GM12801 (cell line): Measurements from ENCODE around the gene PDE8A.

Experiments
- TF ChIP-seq, protein P1 (sequence below): IDR thresholded peaks from one replicate; pipeline ENCODE4 v1.5.1; 2011; ENCODE audit warnings: control low read depth; ENCODE audit not compliant: insufficient read length; ENCODE audit errors: extremely low read depth

The PDE8A gene

DNA sequence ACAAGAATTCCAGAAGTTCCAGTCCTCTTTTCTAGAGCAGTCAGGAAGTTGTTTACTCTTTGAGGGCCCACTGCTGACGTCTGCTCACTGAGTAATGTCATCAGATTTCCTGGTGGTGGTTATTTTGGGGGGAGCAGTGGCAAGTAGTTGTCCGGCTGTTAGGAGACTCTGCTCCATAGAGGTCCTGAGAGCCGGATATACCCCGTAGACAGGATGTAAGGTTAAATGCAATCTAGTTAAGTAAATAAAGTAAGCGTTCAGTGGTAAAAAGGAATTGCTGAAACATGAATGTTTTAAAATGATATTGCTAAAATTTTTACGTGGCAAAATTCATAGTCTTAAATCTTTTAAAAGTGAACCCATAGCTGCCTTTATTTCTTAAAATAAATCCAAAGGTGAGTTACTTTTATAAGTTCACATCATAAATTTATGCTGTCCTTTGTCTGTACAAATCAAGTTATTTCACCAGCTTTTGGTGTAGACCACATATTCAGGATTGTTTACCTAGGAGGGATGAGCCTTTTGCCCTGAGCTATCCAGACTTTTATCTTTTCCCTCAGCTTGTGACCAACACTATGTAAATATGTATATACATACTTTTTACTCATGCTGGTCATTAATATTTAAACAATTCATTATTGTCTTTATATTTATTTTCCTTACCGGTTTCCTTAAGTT, 65.8 kb downstream of the PDE8A start:
- TF ChIP-seq, protein P1, sequence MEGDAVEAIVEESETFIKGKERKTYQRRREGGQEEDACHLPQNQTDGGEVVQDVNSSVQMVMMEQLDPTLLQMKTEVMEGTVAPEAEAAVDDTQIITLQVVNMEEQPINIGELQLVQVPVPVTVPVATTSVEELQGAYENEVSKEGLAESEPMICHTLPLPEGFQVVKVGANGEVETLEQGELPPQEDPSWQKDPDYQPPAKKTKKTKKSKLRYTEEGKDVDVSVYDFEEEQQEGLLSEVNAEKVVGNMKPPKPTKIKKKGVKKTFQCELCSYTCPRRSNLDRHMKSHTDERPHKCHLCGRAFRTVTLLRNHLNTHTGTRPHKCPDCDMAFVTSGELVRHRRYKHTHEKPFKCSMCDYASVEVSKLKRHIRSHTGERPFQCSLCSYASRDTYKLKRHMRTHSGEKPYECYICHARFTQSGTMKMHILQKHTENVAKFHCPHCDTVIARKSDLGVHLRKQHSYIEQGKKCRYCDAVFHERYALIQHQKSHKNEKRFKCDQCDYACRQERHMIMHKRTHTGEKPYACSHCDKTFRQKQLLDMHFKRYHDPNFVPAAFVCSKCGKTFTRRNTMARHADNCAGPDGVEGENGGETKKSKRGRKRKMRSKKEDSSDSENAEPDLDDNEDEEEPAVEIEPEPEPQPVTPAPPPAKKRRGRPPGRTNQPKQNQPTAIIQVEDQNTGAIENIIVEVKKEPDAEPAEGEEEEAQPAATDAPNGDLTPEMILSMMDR = no peak

DNA sequence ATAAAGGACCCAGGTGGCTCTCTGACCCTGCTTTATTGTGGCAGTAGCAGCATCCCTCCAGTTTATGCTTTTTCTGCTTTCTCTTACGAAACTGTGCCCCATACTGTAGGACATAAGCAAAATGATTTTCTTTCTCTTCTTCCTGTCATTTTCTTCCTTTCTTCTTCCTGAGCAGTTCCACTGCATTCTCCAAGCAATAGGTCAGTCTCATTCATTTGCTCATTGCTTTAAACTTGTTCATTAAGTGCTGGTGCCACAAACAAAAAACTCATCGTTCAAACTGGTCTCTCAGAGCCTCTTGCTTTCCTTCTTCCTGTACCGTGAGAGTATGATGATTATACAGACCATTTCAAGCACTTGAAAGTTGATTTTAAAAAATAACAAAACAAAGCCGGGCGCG, 66.8 kb downstream of the PDE8A start:
- TF ChIP-seq, protein P1 = no peak

DNA sequence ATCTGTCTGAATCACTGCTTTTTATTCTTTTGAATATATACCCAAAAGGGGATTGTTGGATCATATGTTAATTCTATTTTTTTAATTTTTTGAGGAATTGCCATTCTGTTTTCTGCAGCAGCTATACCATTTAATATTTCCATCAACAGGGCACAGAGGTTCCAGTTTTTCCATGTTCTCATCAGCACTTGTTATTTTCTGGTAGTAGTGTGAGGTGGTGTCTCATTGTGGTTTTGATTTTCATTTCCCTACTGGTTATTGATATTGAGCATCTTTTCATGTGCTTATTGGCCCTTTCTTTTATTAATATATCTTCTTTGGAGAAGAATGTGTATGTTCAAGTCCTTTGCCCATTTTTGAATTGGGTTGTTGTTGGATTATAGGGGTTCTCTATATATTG, 68.1 kb downstream of the PDE8A start:
- TF ChIP-seq, protein P1 = no peak

DNA sequence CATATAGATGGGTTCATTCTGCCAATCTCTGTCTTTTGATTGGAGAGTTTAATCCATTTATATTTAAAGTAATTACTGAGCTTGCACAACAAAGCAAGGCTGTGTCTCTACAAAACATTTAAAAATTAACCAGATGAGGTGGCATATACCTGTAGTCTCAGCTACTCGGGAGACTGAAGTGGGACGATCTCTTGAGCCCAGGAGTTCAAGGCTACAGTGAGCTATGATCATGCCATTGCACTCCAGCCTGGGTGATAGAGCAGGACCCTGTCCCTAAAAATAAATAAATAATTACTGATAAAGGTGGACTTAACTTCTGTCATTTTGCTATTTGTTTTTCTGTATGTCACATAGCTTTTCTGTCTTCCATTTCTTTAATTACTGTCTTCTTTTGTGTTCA, 78.1 kb downstream of the PDE8A start:
- TF ChIP-seq, protein P1 = no peak

DNA sequence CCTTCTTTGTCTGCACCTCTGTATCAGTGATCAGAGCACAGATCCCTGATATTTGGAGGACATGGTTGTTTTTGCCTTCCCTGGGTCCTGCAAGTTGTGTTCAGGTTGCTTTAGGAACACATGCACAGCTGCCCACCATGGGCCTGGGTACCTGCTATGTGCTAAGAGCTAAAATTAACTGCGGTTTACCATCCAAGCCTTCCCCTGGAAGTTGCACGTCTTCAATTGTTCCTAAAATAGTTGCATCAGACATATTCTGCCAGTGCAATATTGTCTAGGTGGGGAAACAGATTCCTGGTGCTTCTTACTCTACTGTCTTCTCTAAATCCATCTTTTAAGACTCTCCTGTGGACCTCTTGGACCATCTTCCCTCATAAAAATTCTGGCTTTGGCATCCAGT, 80.9 kb downstream of the PDE8A start:
- TF ChIP-seq, protein P1 = no peak

DNA sequence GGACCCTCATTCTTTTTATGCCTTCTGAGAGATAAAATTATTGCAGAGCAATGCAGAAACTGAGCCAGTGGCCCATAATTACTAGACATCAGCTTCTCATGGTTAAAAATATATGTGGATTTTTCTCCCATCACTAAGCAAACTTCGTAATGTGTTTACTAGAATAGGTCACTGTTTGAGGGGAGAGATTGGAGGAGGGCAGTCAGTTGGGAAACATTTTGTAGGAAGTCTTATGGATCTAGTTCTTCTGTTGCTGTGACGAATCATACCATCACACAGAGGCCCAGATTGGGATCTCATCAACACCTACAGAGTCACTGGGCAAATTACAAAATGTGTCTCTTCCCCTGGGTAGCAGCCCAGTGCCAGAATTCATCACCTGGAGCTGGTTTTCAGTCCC, 81.4 kb downstream of the PDE8A start:
- TF ChIP-seq, protein P1 = no peak

DNA sequence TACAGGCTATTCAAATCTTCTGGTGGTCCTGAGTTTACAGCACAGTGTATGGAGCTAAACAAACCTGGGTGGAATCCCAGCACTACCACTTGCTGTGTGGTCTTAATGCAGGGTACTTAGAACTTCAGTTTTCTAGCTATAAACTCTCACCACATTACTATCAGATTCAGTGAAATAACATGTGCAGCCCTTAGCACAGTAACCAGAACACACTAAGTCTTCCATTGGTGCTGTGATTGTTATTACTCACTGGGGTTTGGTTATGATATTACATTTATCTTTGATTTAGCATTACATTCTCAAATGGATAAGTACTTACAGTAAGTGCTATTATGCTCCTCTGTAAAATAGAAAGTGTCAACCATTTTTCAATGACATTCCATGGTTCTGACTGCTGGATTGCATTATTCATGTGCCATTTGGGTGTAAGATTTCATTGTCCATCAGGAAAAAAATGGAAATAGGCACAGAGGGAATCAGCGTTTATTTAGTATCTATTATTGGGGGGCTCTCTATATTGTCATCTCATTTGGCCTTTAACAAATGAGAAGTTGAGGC, 81.9 kb downstream of the PDE8A start:
- TF ChIP-seq, protein P1 = no peak
